HG03039 (cell line): Measurements from ENCODE around the gene CAVIN4.

Experiments used
- ATAC-seq: cut with Tn5 transposase; IDR thresholded peaks from one replicate; pipeline ENCODE4 v1.9.1; 2021; ENCODE audit warnings: mild to moderate bottlenecking, moderate library complexity; ENCODE audit not compliant: unreplicated experiment

The CAVIN4 gene, protein sequence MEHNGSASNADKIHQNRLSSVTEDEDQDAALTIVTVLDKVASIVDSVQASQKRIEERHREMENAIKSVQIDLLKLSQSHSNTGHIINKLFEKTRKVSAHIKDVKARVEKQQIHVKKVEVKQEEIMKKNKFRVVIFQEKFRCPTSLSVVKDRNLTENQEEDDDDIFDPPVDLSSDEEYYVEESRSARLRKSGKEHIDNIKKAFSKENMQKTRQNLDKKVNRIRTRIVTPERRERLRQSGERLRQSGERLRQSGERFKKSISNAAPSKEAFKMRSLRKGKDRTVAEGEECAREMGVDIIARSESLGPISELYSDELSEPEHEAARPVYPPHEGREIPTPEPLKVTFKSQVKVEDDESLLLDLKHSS

DNA sequence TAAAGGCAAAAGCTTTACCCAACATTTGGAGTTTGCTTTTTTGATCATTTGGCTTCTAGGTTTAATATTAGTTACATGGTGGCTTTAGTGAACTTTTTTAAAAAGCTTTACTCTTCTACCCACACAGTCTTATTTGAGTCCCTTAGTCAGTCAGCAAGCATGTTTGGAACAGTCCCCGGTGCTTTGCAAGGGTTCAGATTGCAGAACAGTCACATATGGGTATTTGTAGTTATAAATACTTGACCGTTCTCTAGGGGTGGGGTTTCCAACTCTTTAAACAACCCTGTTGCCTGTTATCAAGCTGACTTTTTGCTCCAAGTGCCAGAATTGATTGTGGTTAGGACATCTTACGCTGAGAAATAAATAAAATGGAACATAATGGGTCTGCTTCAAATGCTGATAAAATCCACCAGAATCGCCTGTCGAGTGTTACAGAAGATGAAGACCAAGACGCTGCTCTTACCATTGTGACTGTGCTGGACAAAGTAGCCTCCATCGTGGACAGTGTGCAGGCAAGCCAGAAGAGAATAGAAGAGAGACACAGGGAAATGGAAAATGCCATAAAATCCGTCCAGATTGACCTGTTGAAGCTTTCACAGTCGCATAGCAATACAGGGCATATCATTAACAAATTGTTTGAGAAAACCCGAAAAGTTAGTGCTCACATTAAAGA, at the start of gene CAVIN4:
Gene CAVIN4, plus strand, starts transcription at position 304 of the 673 bp plus-strand sequence. Its CDS starts 65 bp downstream, at position 369.
- no peak for ATAC-seq

DNA sequence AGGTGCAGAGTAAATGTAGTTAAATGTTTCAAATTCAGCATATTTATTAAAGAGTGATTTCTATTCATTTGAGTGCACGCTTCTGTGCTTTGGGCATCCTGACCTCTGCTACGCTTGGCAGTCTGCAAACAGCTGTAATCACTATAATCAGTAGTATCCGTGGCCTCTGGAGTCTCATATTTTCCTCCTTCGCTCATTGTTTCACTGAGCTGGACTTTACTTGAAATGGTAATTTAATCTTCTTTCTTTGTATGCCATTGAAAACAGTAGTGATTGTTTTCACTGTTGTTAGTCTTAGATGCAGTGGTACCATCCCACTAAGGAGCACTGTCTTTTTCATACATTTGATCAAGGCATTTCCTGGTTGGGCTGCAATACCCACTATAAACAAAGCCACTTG, 43.5 kb upstream of the CAVIN4 start:
- no peak for ATAC-seq

DNA sequence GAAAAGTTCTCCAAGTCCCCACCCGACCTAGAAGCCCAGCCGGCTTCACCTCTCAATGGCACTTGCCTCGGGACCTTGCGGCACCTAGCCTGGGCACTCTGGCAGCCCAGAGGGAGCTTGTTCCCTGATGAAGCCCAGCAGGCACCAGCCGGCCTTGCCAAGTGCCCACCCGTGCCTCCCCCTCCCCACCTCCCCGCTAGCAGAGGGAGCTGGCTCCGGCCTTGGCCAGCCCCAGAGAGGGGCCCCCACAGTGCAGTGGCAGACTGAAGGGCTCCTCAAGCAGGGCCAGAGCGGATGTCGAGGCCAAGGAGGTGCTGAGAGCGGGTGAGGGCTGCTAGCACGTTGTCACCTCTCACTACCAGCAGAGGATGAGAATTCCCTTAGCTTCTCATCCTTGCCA, 37.6 kb upstream of the CAVIN4 start:
- no peak for ATAC-seq

DNA sequence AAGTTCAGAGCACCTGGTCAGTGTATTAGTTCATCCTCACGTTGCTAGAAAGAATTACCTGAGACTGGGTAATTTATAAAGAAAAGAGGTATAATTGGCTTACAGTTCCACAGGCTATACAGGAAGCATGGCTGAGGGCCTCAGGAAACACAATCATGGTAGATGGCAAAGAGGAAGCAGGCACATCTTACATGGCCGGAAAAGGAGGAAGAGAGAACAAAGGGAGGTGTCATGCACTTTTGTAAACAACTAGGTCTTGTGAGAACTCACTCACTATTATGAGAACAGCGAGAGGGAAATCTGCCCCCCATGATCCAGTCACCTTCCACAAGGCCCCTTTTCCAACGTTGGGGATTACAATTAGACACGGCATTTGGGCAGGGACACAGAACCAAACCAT, 28.8 kb upstream of the CAVIN4 start:
- no peak for ATAC-seq

DNA sequence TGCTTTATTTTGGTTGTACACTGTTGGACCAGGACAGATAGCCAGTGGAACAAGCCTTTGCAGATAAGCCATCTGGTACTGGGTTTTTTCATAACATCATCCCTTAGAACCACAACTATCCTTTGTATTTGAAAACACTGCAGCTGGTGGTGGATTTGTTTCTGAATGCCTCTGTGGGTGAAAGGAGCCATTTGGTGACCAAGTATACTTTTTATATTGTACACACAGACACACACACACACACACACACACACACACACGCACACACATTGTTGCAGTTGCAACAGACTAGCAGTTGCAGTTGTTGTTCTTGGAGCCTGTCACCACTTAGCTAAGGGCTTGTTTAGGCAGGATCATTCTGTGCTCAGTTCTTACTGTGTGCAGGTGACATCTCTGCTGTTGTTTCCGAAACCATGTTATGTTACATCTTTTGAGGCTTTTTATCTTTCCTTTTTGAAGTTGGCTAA, 22.9 kb upstream of the CAVIN4 start:
- ATAC-seq: no peak

DNA sequence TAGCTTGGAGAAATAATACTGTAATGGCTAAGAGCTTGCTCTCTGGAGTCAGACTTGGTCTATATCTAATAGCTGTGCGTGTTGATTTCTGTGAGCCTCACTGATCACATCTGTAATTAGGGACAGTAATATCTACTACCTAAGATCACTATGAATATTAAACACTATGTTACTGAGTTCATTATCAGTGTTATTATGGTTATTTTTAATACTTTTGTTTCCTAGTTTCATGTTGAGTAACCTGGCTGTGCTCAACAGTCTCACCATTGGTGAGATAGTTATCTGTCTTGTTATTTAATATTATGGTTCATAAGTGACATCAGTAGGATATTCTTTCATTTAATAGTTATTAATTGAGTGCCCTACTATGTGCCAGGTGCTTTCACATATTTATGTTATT, 22.4 kb upstream of the CAVIN4 start:
- no peak for ATAC-seq

DNA sequence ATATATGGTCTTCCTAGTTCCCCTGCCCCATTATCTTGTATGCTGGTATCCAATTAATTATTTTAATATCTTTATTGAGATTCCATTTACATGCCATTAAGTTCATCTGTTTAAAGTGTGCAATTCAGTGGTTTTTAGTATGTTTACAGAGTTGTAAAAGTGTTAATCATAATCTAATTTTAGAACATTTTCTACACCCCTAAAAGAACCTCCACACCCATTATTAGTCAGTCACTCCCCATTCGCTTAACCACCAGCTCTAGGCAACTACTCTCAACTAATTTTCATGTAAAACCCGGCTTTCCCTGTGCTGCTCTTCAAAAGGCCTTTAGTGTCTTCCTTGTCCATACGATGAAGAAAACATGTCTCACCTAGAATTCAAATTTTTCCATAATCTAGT, 20.8 kb upstream of the CAVIN4 start:
- ATAC-seq: no peak

DNA sequence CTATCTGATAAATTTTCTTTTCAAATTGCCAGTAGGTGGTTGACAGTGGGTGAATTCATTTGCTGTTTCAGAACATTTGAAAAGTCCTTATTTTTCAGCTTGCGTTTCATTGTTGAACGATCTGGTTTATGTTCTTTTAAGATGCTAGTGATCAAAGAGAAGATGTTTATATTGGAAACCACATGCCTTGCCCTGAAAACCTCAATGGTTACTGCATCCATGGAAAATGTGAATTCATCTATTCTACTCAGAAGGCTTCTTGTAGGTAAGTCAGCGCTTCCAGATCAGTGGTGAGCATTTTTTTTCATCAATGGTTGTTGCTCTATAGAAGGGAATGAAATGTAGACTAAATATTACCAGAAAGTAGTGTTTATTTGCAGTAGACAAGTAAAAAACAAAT, 16.6 kb upstream of the CAVIN4 start:
- no peak for ATAC-seq

DNA sequence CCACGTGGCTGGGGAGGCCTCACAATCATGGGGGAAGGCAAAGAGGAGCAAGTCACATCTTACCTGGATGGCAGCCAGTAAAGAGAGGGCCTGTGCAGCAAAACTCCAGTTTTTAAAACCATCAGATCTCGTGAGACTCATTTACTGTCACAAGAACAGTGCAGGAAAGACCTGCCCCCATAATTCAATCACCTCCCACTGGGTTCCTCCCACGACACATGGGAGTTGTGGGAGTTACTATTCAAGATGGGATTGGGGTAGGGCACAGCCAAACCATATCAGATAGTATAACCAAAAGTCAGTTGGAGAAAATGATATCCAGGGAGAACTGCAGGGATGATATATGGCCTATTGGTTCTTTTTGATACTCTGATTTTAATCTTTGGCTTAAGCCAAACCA, 10.0 kb upstream of the CAVIN4 start:
- ATAC-seq: no peak

DNA sequence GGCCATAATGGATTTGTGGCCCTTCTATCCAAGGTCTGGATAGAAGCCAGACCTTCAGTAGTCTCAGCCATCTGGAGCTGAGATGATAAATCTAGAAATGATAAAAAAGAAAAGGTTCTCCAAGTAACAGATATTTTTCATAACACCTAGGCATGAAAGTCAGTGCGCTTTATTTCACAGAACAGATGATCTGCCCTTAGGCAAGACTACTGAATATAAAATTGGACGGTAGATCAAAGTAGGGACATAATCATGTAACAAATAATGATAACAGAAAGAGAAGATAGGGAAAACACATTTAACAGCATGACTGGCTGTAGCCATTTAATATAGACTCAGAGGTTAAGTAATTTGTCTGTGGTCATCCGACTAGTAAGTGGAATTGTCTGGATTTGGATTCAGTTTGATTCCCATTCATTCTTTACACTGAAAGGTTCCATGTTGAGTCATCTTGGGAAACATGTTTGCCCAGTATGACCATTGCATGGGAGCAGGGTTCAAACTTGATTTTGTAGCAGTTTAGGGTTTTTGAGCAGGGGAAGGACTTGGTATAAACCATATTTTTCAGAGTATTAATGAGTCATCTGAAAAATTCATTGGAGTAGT, 4.1 kb upstream of the CAVIN4 start:
- no peak for ATAC-seq

DNA sequence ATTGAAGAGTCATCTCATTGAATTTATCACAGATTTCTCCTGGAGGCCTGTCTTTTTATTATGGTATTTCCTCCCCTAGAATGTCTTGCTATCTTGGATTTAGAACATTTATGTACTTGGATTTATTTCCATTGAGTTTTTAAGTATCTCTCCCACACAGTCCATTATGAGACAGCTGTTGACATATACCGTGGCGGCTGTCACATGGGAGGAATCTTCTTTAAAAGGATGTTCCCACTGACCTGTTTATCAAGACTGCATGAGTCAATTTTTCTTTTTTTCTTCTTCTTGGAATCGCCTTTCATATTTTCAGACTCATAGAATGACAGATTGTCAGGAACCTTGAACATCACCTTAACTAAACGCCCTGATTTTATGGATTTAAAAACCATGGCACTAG, 2.9 kb upstream of the CAVIN4 start:
- no peak for ATAC-seq

DNA sequence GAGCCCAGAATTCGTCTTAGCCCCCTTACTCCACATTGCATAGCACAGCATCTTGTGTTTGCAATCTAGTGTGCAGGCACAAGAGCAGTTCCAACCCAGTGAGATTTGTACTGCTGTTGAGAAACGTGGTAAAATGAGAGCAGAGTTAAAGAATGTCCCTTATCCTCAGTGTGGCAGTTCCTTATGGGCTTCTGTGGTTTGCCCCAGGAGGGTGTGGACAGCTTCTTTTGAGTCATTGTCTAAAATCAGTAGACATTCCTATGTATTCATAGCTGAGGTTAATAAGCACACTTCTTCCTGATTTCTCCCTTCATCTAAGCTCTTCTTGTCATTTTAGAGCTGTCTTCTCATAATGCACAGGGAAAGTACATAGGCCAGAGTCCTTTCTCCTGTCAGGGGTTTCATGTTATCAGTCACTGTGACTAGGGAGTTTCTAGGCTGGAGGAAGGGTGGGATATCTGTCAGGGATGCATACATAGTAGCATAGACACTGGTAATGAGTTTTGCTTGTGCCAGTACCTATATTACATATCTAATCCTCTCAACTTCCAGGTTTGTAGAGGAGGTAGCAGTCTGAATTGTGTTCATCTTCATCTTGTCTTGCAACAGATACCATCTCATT, 2.0 kb upstream of the CAVIN4 start:
- ATAC-seq: no peak

DNA sequence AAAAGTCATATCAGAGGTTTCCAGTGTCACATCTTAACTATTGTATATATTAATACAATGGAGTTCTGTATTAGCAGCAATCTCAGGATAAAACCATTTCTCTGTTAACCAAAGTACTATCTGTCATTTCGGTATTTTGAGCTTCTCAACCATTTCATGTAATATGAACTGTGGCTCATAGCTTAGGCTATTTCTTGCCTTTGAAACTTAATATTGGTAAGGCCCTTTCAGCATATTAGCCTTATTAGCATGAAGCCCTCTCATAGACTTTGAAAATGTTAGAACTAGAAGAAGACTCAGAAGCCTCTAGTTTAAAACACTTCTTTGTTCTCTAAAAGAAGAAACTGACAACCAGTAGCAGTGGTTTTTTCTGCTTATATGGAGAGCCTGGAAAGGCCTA, 731 bp downstream of the CAVIN4 start:
- no peak for ATAC-seq

DNA sequence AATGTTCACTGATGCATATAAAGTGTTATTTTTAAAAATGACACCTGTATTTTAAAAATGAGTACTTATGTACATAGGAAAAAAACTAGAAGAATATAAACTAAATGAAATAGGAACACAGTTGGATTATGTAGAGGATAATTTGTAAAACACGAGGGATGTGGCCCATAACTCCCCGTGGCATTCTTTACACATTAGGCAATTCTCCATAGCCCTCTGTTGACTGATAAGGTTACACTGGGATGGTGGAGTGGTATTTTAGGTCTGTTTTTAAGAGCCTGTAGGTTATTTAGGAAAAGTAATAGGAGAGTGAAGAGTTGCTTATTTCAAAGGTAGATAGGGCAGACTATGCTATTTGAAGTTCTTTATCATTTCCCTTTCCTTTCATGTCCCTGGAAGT, 1.8 kb downstream of the CAVIN4 start:
- ATAC-seq: no peak

DNA sequence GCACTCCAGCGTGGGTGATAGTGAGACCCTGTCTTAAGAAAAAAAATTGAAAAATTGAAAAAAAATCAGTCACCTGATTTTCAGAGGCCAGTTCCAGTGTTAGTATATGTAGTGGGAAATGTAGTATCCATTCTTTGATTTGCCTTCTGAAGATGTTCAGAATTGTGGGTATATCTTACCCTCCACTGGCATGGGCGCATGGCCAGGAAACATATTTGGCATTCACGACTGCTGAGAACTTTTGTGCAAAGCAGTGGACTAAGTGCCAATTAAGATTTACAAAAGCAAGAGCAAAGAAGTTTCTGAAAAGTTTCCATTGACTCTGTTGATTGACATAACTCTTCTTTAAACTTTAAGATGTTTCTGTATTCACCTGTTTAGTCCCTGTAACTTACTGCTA, 2.4 kb downstream of the CAVIN4 start:
- ATAC-seq: no peak

DNA sequence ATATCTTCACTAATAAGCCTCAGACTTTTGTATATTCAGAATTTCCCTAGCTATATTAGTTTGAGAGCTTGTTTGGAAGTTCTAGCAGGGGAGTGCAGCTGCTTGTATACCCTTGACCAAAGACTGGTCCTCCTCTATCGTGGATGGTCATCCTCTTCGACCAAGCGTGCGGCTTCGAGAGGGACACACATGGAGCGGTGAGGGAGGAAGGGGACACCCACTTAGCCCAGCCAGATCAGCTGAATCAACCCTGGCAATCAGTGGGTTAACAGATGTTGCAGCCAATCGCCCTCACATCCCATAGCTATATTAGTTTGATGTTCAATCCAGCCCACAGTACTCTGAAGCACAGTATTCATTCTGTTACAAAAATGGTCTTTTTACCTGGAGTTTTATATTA, 3.2 kb downstream of the CAVIN4 start:
- no peak for ATAC-seq

DNA sequence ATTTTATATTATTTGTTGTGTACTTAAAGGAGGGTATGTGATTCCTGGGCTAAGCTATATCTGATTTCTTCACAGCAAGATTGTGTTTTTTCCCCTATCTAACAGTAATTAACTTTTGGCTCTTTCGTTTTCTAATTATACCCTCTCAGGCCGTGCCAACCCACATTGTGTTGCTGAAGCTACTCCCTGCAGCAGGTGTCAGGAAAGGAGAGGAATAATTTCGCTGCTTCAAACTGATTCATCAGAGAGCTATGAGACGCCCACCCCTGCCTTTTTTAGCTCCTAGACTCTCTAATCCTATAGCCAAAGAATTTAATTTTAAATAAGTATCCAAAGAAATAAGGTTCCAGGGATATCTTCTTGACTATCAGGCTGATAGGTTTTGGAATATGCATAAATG, 3.8 kb downstream of the CAVIN4 start:
- no peak for ATAC-seq

DNA sequence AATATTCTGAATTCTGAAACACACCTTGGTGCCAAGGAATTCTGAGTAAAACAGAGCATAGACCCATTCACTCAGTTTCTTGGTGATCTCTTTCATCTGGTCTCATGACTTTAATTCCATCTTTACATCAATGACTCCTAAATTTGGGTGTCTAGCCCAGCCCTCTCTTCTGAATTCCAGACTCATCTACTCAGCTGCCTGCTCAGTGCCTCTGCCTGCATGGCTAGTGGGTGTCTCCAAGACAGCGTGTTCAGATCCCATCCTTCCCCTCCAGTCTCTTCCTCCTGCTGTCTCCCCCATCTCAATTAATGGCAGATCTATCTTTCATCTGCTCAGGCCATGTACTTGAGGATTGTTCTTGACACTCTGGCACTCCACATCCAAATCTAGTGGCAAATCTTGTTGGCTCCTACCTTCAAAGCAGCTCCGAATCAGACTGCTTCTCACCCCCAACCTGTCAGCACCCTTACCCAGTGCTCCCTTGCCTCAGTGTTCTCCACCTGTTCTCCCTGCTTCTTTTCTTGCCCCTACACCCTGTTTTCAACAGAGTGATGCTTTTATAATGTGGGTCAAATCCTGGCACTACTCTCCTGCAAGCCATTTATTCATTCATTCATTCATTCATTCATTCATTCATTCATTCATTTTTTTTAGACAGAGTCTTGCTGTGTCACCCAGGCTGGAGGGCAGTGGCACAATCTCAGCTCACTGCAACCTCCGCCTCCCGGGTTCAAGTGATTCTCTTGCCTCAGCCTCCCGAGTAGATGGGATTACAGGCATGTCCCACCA, 5.3 kb downstream of the CAVIN4 start:
- no peak for ATAC-seq

DNA sequence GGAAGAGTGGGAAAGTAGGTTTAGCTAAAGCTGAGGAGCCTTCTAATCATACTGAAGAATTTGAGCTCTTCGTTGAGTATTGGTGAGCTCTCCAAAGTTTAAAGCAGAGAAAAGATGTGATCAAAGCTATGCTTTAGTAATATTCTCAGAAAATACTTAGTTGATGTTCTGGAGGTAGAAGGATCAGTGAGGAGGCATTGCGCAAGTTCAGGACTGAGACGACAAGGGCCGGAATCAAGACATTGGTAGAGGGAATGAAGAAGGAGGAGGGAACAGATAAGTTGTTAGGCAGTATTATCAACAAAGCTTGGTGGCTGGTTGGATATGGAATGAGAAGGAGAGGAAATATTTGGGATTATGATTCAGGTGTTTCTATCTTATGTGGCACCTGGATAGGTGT, 7.1 kb downstream of the CAVIN4 start:
- ATAC-seq: no peak

DNA sequence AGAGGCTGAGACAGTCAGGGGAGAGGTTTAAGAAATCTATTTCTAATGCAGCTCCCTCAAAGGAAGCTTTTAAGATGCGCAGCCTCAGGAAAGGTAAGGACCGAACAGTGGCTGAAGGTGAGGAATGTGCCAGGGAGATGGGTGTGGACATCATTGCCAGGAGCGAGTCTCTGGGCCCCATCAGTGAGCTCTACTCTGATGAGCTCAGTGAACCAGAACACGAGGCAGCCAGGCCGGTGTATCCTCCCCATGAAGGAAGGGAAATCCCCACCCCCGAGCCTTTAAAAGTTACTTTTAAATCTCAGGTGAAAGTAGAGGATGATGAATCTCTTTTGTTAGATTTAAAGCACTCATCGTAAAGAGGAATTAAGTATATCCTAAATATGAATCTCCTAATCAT, 8.2 kb downstream of the CAVIN4 start:
- no peak for ATAC-seq

DNA sequence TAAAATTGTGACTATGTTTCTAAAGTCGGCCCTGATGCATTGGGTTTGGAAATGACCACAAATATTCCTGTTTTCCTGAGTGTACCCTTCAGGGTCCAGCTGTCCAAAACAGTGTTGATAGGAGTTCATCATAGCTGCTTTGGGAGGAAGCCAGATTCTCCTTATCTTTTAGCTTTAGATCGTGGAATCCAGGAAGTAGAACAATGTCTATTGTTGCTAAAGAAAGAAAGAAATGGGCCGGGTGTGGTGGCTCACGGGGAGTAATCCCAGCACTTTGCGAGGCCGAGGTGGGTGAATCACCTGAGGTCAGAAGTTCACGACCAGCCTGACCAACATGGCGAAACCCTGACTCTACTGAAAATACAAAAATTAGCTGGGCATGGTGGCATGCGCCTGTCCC, 9.5 kb downstream of the CAVIN4 start:
- ATAC-seq: no peak
